Activated naive CD8-positive, alpha-beta T cell treated with anti-CD3 and anti-CD28 coated beads for 36 hours (primary cell): ENCODE data around the gene EFNB2. TPM values are rescaled to one million over a fixed set of nuclear protein-coding genes. Genes with fewer than 3 reads are reported as not detected.

Experiments used
- DNase-seq: peaks from one replicate; pipeline ENCODE4 v3.0.0; 2021
- H3K27ac Mint-ChIP-seq: one replicate; pipeline ENCODE4 v1.8.0; 2022; ENCODE audit warnings: mild to moderate bottlenecking, moderate library complexity, mixed read lengths
- H3K27me3 Mint-ChIP-seq: one replicate; pipeline ENCODE4 v1.8.0; 2022; ENCODE audit warnings: mild to moderate bottlenecking, mixed read lengths
- H3K36me3 Mint-ChIP-seq: one replicate; pipeline ENCODE4 v1.8.0; 2021; ENCODE audit warnings: mild to moderate bottlenecking, mixed read lengths
- H3K4me1 Mint-ChIP-seq: one replicate; pipeline ENCODE4 v1.8.0; 2021; ENCODE audit warnings: mixed read lengths
- H3K4me3 Mint-ChIP-seq: one replicate; pipeline ENCODE4 v1.8.0; 2022; ENCODE audit warnings: mild to moderate bottlenecking, moderate library complexity, mixed read lengths
- H3K9me3 Mint-ChIP-seq: one replicate; pipeline ENCODE4 v1.8.0; 2022; ENCODE audit warnings: mixed read lengths
- total RNA-seq, 2 experiments: library from RNA; stranded (reverse); gene quantifications; one replicate each; pipeline ENCODE4 v1.2.3, GENCODE V29; 2021

Gene EFNB2
- total RNA-seq, 2 experiments from 2014 or later: 0.06 to 0.08 TPM

DNA sequence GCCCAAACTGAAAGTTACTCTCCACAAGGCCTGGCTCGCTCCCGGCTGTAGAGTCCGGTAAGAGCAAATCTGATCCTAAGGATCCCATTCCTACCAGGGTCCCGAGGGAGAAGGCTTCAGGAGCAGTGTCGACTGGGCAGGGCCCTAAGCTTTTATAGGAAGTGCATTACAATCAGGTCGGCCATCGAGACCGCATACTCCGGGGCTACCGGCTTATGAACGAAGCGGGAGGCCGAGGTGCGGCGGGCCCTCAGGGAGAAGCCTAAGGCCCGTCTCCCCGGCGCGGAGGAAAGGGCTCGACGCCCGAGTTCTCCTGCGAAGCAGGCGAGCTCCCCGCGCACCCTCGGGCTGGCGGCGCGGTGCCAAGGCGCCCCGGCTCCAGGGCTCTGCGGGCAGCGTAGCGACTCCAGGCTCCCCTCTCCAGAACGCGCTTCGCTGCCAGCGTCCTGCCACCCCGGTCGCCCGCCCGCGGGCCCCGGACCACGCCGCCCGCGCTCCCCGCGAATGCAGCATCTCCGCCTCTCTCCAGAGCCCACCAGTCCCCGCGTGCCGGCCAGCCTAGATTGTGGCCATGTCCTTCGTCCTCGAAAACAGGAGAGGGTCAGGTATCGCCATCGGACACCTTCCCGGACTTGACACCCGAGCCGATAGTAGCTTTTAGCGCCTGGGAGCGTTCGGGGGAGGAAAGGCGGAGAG is 1.4 kb downstream of the EFNB2 start:
- Mint-ChIP-seq H3K4me3 (peak overlapping the region; percentile 14), H3K27ac (no peak overlapping the region), H3K4me1 (peaks cover 18% of the 10 kb centered on the region), H3K27me3 (peaks cover 58% of the 10 kb centered on the region), H3K36me3 (no peaks in the 10 kb centered on the region), H3K9me3 (no peaks in the 10 kb centered on the region)
- DNase-seq: peak; percentile 17

DNA sequence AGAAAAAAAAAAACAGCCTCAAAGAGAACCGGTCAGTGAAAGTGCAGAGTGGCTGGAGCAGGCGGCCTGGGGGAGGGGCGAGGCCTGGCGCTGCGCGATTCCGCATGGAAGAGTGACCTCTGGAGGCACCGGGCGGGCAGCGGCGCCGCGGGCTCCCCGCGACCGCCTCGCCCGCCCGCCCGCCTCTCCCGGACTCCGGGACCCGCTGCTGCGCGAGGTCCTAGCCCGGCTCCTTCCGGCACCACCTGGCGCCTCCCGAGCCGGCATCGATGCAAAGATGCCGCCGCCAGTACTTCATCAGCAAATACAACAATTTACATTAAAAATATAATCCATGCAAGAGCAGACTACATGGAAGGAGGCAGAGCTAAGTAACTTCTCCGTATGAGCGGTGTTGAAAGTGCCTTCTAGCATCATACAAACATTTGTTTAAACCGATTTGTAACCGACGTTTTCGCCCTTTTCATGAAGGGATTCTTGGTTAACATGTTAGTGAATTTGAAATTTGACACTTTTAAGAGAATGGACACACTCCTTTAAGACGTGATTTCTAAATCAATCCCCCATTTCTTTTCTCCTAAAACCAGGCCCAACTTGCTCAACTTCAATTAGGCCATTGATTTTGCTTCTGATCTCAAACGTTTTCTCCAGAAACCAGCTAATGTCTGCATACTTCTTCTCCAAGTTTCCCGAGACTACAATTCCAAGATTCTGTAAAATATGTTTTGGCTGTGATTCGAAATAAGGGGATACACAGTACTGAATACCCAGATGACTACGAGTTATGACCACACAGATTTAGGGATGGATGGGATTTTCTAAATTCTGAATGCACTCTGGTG is 2.1 kb downstream of the EFNB2 start:
- H3K27me3 Mint-ChIP-seq: peaks cover 64% of the 10 kb centered on the region
- H3K27ac Mint-ChIP-seq: no peak overlapping the region
- H3K4me1 Mint-ChIP-seq: peaks cover 18% of the 10 kb centered on the region

DNA sequence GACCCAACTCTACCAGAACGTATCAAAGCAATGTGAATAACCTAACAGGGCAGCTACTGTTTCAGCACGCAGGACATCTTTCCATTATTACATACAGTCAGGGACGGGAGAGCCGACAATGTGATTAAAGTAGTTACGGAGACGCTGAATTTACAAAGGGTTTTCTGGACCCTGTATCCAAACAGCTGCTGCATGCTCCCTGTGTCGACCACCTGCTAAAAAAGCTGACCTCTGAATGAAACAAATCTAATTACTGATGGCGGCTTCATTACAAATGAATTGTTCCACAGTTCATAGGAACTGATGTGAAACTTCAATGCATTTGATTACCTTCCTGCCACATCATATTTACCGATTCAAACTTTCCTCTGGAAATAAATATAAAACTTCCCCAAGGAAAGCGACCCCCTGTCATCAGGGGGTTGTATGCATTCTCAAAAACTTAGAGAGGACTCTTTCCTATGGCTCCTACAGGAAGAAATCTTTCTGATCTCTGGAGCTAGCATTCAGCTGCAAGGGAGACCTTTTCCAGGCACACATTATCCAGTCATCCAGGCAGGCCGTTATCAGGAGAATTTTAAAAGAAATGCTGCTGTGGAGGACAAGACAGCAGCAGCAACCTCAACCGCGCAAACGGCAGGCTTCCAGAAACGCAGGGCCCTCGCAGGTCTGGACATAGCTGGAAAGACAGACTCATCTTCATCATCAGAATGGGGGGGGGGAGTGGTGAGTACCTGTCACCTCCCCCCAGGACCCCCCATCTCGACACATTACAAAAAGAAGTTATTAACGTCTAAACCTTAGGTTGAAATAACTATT is 3.1 kb downstream of the EFNB2 start:
- H3K36me3 Mint-ChIP-seq: no peaks in the 10 kb centered on the region
- H3K27me3 Mint-ChIP-seq: peaks cover 72% of the 10 kb centered on the region
- no peak for DNase-seq
- H3K4me1 Mint-ChIP-seq: peaks cover 18% of the 10 kb centered on the region
- H3K9me3 Mint-ChIP-seq: no peaks in the 10 kb centered on the region
- H3K4me3 Mint-ChIP-seq: no peak overlapping the region
- no peak overlapping the region for H3K27ac Mint-ChIP-seq

More for the DNA sequence above, 2.1 kb downstream of the EFNB2 start:
- no peaks in the 10 kb centered on the region for H3K36me3 Mint-ChIP-seq
- peak; percentile 23 for DNase-seq
- H3K9me3 Mint-ChIP-seq: no peaks in the 10 kb centered on the region
- peak overlapping the region; percentile 37 for H3K4me3 Mint-ChIP-seq

DNA sequence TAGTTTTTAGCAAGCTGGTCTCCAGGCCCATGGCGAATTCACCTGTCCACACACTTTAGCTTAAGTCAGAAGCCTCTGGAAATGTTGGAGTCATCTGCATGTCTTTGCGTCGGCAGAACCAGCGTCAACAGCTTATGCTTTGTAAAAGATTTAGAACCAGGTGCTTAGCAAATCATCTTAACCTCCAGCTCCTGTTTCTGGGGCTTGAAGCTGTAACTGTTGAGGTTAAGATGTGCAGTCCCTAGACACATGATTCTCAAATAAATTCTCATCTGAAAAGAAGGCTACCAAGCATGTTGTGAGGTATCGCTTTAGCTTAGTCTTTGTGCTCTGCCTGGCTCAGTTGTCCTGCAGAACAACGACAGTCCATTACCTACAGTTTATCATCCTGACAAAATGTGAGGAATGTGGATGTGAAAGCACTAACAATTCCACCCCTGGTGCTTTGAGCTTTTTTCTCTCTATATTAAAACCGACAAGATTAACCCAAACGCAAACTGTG is 4.4 kb downstream of the EFNB2 start:
- H3K9me3 Mint-ChIP-seq: no peaks in the 10 kb centered on the region
- peaks cover 14% of the 10 kb centered on the region for H3K4me1 Mint-ChIP-seq
- H3K4me3 Mint-ChIP-seq: no peak overlapping the region
- no peak overlapping the region for H3K27ac Mint-ChIP-seq
- H3K27me3 Mint-ChIP-seq: peaks cover 75% of the 10 kb centered on the region
- H3K36me3 Mint-ChIP-seq: no peaks in the 10 kb centered on the region
- DNase-seq: no peak

DNA sequence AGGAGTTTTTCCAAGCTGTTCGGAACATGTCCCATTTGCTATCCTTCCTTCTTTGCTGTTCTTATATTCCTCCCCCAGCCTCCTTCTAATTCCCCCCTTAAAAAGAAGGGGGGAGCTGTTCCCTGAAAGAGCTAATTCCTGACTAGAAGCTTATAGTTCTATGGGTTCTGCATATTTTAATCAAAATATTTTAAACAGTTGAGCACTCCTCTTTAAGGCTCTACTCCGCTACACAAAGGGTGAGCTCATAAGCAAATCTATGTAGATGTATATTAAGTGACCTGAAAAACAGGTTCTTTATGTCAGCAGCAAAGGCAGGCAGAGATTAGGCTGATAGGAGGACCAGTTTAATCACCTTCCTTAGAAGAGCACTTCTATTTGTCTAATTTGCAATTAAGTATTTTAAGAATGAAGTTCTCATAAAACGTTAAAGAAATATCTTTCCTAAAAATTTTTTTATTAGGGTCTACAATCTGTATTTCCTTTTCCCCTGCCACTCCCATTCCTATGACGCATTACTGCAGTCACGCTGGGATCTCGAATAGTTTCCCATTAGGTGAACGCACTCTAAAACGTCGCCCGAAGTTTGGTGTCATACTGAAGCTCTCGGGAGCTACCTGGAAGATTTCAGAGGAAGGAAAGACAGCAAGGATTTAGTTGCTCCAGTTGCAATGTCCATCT is 5.2 kb downstream of the EFNB2 start:
- no peak overlapping the region for H3K27ac Mint-ChIP-seq
- no peak for DNase-seq
- no peak overlapping the region for H3K4me3 Mint-ChIP-seq
- no peaks in the 10 kb centered on the region for H3K36me3 Mint-ChIP-seq
- H3K9me3 Mint-ChIP-seq: no peaks in the 10 kb centered on the region
- peaks cover 14% of the 10 kb centered on the region for H3K4me1 Mint-ChIP-seq
- H3K27me3 Mint-ChIP-seq: peaks cover 79% of the 10 kb centered on the region

DNA sequence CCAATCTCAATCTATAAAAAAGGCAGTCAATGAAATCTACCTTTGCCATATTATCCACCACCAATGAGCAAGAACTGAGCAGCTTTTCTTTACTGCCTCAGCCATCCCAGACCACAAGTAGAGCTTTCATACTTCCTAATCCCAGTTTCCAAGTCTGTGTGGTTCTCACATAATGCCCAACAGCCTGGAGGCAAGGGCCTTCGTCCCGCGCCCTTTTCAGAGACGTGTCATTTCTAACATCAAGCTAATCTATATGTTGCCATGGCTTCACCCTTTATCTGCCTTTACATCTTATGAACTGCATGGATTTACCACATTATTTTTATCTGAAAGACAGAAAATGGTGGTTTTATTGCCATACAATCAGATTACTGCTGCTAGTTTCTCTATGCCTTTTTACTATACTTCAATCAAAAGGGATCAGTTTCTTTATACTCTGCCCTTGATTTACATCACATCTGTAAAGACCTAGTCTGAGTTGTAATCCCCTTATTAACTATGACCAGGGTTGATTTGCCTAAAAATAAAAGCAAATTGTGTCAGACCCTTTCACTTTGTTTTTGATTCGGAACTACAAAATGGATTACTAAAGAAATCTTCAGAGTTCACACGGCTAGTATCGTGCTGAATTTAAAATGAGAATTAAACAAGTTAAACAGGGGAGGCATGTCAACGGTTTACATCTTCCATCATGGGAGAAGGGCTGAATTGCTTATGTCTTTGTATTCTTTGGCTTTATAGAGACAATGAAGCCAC is 5.9 kb downstream of the EFNB2 start:
- Mint-ChIP-seq H3K4me3 (no peak overlapping the region), H3K27ac (no peak overlapping the region), H3K36me3 (no peaks in the 10 kb centered on the region), H3K4me1 (peaks cover 12% of the 10 kb centered on the region), H3K9me3 (no peaks in the 10 kb centered on the region), H3K27me3 (peaks cover 76% of the 10 kb centered on the region)
- no peak for DNase-seq

DNA sequence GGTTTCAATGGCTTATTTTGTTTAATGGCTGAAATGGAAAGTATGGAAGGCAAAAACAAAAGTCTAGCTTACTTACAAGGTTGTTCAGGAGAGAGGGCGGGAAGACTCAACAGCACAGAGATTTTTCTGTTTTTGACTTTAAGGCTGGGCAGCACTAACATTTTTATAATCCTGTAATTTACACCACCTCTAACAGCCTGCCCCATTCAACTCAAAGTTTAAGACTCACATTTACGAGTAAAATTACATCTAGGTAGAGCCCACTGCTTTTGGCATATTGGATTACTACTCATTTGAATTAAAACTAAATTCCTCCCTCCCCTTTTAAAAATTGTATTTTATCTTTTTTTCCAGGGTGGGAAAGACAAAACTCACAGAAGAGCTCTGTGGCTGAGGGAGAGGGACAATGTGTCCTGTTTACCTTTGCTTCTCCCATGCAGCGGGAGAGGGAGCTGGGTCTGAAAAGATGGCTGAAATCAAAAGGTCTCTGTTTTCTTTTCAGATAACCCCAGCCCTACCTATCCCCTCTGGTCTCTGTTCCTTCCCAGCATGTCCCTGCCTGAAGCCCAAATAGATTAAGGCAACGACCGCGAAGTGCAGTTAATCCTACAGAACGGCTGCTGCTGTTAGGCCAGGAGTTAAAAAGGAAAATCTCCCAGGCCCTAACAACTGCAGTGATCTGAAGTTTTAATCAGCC is 6.6 kb downstream of the EFNB2 start:
- Mint-ChIP-seq H3K27me3 (peaks cover 70% of the 10 kb centered on the region), H3K27ac (no peak overlapping the region), H3K9me3 (no peaks in the 10 kb centered on the region), H3K36me3 (no peaks in the 10 kb centered on the region), H3K4me1 (peaks cover 12% of the 10 kb centered on the region), H3K4me3 (no peak overlapping the region)
- no peak for DNase-seq

DNA sequence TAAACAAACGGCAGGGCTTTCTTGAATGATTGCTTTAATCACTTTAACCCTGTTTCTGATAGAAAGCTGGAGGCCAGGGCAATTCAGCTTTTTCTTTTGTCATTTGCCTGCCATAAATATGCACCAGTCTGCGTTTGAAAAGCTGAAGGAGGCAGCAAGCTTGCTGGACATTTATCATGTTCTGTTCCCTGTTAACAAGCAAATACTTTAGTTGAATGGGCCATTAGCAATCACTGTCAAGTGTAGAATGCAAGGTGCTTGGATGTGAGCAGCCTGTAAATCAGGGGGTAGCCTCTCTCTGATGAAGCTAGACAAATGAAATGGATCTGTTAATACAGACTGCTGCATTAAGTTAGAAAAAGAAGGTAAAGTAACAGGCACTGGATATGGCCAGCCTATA is 7.6 kb downstream of the EFNB2 start:
- no peak overlapping the region for H3K27ac Mint-ChIP-seq
- DNase-seq: no peak
- no peak overlapping the region for H3K4me3 Mint-ChIP-seq
- peaks cover 60% of the 10 kb centered on the region for H3K27me3 Mint-ChIP-seq
- H3K4me1 Mint-ChIP-seq: peaks cover 4% of the 10 kb centered on the region
- H3K36me3 Mint-ChIP-seq: no peaks in the 10 kb centered on the region
- no peaks in the 10 kb centered on the region for H3K9me3 Mint-ChIP-seq

DNA sequence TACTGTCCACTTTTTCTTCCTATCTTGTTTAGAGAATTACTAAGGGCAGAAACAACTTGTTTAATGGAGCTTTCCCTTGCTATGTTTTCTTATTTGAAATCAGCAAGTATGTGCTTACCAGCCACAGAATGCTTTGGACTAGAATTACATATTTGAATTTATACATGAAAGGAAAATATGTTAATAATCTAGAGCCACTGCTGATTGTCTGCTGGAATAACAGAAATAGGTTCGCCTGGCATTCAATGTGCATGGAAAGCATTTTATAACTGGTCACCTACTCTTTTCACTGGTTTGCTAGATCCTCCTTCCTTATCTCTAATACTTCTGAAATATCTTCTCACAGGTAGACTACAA is 8.0 kb downstream of the EFNB2 start:
- Mint-ChIP-seq H3K9me3 (no peaks in the 10 kb centered on the region), H3K36me3 (no peaks in the 10 kb centered on the region), H3K27ac (no peak overlapping the region), H3K4me1 (peaks cover under 1% of the 10 kb centered on the region), H3K27me3 (peaks cover 58% of the 10 kb centered on the region), H3K4me3 (no peak overlapping the region)
- no peak for DNase-seq

DNA sequence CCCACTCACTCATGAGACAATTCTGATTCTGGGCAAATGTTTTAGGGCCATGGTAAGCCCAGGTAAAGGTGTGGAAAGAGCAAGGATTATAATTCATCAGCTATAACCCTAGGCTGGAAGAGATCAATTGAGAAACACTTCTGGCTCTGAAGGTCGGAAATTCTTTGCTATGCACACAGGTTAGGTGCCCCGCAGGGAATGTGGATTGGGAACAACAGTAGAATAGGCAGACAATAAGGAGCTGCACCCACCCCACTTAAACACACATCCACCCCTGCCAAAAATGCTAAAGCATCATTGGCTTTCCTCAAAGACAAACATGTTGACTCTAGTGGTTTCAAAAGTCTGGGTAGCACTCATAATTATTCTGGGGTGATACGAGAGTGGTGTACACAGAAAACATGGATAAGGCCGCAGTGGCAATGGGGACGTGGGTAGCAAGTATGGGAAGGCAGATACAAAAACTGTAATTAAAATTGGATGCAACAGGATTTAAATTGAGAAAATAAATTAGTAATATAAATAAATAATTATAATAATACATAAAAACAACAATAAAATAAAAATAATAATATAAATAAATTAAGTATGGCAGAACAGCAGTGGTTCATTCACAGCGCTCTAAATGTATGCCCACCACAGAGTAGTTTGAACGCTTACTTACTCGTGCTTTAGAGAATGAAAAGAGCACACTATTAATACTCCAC is 8.6 kb downstream of the EFNB2 start:
- Mint-ChIP-seq H3K4me1 (no peaks in the 10 kb centered on the region), H3K36me3 (no peaks in the 10 kb centered on the region), H3K27ac (no peak overlapping the region), H3K27me3 (peaks cover 58% of the 10 kb centered on the region), H3K4me3 (no peak overlapping the region), H3K9me3 (no peaks in the 10 kb centered on the region)
- no peak for DNase-seq

DNA sequence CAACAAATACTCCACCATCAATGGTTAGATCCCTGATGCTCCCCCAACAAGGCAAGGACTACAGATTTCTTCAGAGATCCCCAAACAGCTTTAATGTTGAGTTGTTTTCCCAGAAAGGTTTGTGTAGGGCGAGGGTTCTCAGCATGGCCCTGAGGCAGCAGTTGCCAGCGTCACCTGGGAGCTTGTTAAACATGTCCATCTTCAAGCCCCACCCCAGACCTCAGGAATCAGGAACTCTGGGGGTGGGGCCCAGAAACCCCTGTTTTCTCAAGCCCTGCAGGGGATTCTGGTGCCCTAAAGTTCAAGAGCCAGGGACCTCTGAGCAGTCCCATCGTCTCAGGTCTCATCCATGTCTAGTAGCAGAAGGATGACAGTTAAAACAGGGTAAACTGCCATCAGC is 9.6 kb downstream of the EFNB2 start:
- H3K4me3 Mint-ChIP-seq: no peak overlapping the region
- no peaks in the 10 kb centered on the region for H3K4me1 Mint-ChIP-seq
- H3K9me3 Mint-ChIP-seq: no peaks in the 10 kb centered on the region
- H3K27ac Mint-ChIP-seq: no peak overlapping the region
- H3K36me3 Mint-ChIP-seq: no peaks in the 10 kb centered on the region
- H3K27me3 Mint-ChIP-seq: peaks cover 59% of the 10 kb centered on the region
- no peak for DNase-seq

DNA sequence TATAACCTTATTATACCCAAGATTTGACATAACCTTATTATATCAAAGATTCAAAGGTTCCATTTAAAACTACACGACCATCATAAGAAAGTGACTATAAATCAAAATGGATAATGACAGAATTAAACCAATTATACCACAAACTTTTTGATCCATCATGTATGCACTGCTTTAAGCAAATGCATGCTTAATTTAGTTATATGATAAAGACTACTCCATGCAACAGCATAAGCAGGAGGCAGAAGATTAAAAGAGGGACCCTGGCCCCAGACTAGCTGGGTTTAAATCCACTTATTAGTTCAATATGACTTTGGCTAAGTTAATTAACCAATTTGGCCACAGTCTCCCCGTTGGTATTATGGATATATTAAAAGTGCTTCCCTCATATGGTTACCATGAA is 11.4 kb downstream of the EFNB2 start:
- Mint-ChIP-seq H3K4me3 (no peak overlapping the region), H3K9me3 (no peaks in the 10 kb centered on the region), H3K4me1 (no peaks in the 10 kb centered on the region), H3K36me3 (no peaks in the 10 kb centered on the region), H3K27me3 (peaks cover 50% of the 10 kb centered on the region), H3K27ac (no peak overlapping the region)
- no peak for DNase-seq

DNA sequence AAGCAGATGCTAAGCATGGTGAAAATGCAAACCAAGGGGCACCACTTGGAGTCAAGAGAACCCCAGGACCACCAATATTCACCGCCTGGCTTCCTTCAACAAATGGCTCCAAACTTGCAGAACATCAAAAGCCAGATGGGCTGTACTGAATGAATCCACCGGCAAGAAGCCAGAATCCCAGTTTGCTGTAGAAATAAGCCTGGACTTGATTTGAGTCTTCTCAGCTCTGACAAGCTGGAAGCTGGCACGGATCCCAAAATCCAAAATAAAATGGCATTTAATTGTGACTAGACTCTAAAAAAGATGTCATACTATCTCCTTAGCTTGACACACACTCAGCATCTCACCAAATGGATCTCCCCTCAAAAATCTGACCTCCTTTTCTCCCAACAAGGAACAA is 11.9 kb downstream of the EFNB2 start:
- Mint-ChIP-seq H3K36me3 (no peaks in the 10 kb centered on the region), H3K9me3 (no peaks in the 10 kb centered on the region), H3K27ac (no peak overlapping the region), H3K4me3 (no peak overlapping the region), H3K4me1 (no peaks in the 10 kb centered on the region), H3K27me3 (peaks cover 50% of the 10 kb centered on the region)
- DNase-seq: no peak
